Measurements from ENCODE around the gene ACOT4. TPM values are rescaled to one million over a fixed set of nuclear protein-coding genes. Genes with fewer than 3 reads are reported as not detected.
"Not testable (repeated sequence)": the region's sequence is repeated elsewhere in the genome, so short reads cannot be mapped to it uniquely, and the experiment has no call there.

ACOT4 gene
- total and polyA plus RNA-seq, 12 donors = 0.13 to 1.9 (median 0.88) TPM

DNA sequence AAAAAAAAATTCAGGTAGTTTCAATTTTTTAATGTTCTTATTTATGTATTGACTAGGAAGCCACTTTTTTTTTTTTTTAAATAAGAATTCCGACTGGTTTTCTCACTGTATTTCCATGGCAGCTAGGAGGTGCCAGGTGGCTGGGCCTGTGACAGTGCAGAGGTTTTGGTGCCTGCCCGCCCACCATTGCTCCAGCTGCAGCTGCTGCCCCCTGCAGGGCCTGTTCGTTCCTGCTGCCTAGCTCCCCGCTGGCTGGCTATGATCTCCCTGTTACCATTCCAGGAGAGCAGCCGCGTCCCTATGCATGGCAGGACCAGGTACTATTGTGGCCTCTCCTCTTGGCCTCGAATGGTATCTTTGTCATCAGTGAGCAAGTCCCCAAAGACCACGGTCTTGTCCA, 20.8 kb upstream of the ACOT4 start:
- peak; percentile 42 to 70 for DNase-seq
- Histone ChIP-seq H3K36me3 (peaks cover 0 to 23% (median 12%) of the 10 kb centered on the region in 9 donors), H3K4me1 (peaks cover 3 to 44% (median 31%) of the 10 kb centered on the region in 9 donors), H3K27ac (peak overlapping the region in 3 of 10 donors; percentile 92 to 96 (median 94)), H3K4me3 (peak overlapping the region in 4 of 10 donors; percentile 76 to 89 (median 76))
- H3K9me3 ChIP-seq, H3K27me3 ChIP-seq: not testable (repeated sequence)
- intact Hi-C loops (cut with DNase I) = loop anchor here in 1 of 10 donors (5.0 kb wide), 1 partner anchor 59 kb away; no protein-coding TSS in a partner anchor
- peak; percentile 25 to 83 (median 74) for ATAC-seq
- TF ChIP-seq, protein P1, sequence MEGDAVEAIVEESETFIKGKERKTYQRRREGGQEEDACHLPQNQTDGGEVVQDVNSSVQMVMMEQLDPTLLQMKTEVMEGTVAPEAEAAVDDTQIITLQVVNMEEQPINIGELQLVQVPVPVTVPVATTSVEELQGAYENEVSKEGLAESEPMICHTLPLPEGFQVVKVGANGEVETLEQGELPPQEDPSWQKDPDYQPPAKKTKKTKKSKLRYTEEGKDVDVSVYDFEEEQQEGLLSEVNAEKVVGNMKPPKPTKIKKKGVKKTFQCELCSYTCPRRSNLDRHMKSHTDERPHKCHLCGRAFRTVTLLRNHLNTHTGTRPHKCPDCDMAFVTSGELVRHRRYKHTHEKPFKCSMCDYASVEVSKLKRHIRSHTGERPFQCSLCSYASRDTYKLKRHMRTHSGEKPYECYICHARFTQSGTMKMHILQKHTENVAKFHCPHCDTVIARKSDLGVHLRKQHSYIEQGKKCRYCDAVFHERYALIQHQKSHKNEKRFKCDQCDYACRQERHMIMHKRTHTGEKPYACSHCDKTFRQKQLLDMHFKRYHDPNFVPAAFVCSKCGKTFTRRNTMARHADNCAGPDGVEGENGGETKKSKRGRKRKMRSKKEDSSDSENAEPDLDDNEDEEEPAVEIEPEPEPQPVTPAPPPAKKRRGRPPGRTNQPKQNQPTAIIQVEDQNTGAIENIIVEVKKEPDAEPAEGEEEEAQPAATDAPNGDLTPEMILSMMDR (IDR thresholded peaks at IDR 0.05) = peak; percentile 23 to 71 (median 68)
- 30 to 33% methylated on average over 8 of the region's 8 CpGs for WGBS, 2 donors

DNA sequence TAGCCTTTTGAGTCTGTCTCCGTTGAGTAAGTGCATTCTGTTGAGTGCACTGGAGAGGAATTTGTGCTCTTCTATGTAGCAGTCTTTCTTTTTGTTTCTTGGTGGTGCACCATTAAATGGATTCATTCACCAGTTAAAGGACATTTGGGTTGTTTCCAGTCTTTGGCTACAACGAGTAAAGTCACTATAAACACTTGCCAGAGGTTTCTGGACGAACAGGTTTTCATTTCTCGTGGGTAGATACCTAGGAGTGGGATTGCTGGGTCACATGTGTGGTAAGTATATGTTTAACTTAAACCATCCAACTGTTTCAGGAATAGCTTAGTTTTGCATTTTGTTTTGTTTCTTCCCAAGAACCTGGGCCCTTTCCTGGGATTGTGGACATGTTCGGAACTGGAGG, 18.6 kb upstream of the ACOT4 start:
- not testable (repeated sequence) for H3K27ac ChIP-seq, DNase-seq, H3K9me3 ChIP-seq, H3K27me3 ChIP-seq, H3K4me3 ChIP-seq, ATAC-seq
- H3K36me3 ChIP-seq = peaks cover 0 to 39% (median 14%) of the 10 kb centered on the region in 9 donors
- intact Hi-C loops (cut with DNase I) = loop anchor here in 1 of 10 donors (5.0 kb wide), 1 partner anchor 61 kb away; no protein-coding TSS in a partner anchor
- 77 to 79% methylated on average over 5 of the region's 5 CpGs for WGBS, 2 donors
- H3K4me1 ChIP-seq = peaks cover 3 to 27% (median 19%) of the 10 kb centered on the region in 9 donors

DNA sequence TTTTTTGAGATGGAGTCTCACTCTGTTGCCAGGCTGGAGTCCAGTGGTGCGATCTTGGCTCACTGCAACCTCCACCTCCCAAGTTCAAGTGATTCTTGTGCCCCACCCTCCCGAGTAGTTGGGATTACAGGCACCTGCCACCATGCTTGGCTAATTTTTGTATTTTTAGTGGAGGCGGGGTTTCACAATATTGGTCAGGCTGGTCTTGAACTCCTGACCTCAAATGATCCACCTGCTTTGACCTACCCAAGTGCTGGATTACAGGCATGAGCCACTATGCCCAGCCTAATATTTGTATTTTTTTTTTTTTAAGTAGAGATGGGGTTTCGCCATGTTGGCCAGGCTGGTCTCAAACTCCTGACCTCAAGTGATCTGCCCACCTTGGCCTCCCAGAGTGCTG, 17.9 kb upstream of the ACOT4 start:
- ATAC-seq, DNase-seq, H3K9me3 ChIP-seq, H3K27ac ChIP-seq, H3K4me3 ChIP-seq, H3K27me3 ChIP-seq: not testable (repeated sequence)
- H3K4me1 ChIP-seq = peaks cover 0 to 20% (median 12%) of the 10 kb centered on the region in 9 donors
- peaks cover 0 to 46% (median 14%) of the 10 kb centered on the region in 9 donors for H3K36me3 ChIP-seq
- WGBS, 2 donors = 97 to 99% methylated on average over 4 of the region's 4 CpGs
- intact Hi-C loops (cut with DNase I) = loop anchor here in 1 of 10 donors (5.0 kb wide), 1 partner anchor 61 kb away; no protein-coding TSS in a partner anchor

DNA sequence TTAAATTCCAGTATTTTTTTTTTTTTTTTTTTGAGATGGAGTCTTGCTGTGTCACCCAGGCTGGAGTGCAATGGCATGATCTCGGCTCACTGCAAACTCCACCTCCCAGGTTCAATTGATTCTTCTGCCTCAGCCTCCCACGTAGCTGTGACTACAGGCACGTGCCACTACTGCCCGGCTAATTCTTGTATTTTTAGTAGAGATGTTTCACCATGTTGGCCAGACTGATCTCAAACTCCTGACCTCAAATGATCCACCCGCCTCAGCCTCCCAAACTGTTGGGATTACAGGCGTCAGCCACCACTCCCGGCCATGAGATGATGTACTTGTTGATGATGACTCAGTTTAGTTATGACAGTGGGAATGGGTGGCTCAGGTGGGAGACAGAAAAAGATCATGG, 17.4 kb upstream of the ACOT4 start:
- 96 to 97% methylated on average over 7 of the region's 7 CpGs for WGBS, 2 donors
- intact Hi-C loops (cut with DNase I) = loop anchor here in 1 of 10 donors (5.0 kb wide), 1 partner anchor 62 kb away; no protein-coding TSS in a partner anchor

DNA sequence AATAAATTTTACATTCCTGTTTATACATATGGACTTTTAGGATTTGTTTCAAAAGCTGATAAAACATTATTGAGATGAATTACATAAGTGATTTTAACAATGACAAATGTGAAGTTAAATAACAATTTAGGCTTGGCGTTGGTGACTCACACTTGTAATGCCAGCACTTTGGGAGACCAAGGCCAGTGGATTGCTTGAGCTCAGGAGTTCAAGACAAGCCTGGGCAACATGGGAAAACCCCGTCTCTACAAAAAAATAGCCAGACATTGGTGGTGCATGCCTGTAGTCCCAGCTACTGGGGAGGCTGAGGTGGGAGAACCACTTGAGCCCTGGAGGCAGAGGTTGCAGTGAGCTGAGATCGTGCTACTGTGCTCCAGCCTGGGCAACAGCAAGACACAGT, 15.3 kb upstream of the ACOT4 start:
- no peaks in the 10 kb centered on the region for H3K9me3 ChIP-seq

More for the DNA sequence above, 17.4 kb upstream of the ACOT4 start:
- DNase-seq, H3K27me3 ChIP-seq, ATAC-seq, H3K27ac ChIP-seq, H3K9me3 ChIP-seq, H3K4me3 ChIP-seq: not testable (repeated sequence)
- Histone ChIP-seq H3K4me1 (peaks cover 0 to 18% (median 10%) of the 10 kb centered on the region in 9 donors), H3K36me3 (peaks cover 0 to 50% (median 14%) of the 10 kb centered on the region in 9 donors)

DNA sequence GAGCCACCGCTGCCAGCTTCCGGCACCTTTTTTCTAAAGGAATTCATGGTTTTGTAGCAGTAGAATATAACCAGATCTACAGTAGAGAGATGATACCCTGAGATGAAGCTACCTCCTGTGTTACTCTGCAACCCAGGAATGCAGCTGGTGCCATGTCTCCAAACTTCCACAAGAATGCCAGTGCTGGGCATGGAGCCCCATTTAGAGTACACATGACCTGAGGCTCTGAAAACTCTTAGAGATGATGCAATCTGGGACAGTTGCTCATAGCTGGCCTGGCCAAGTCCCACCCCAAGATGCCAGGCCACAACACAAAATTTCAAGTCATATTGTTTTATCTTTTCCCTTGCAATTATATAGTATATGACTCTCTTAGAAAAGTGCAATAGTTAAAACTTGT, 14.5 kb upstream of the ACOT4 start:
- H3K27ac ChIP-seq; H3K4me3 ChIP-seq; H3K27me3 ChIP-seq; H3K4me1 ChIP-seq; DNase-seq; H3K9me3 ChIP-seq; intact Hi-C loops (cut with DNase I): not testable (repeated sequence)
- peak in 7 of 8 donors; percentile 55 to 94 (median 85) for ATAC-seq
- WGBS, 2 donors = 100% methylated on average over 2 of the region's 2 CpGs
- H3K36me3 ChIP-seq = peaks cover 0 to 70% (median 14%) of the 10 kb centered on the region in 9 donors

More for the DNA sequence above, 15.3 kb upstream of the ACOT4 start:
- Histone ChIP-seq H3K27me3 (no peaks in the 10 kb centered on the region), H3K36me3 (peaks cover 0 to 70% (median 14%) of the 10 kb centered on the region in 9 donors), H3K4me1 (peaks cover 0 to 4% (median 0%) of the 10 kb centered on the region in 9 donors), H3K27ac (no peak overlapping the region), H3K4me3 (no peak overlapping the region)
- intact Hi-C loops (cut with DNase I) = no loop called here
- TF ChIP-seq, protein P1 (IDR thresholded peaks at IDR 0.05) = no peak
- DNase-seq (no peak), ATAC-seq (no peak)
- 81 to 98% methylated on average over 3 of the region's 3 CpGs for WGBS, 2 donors

DNA sequence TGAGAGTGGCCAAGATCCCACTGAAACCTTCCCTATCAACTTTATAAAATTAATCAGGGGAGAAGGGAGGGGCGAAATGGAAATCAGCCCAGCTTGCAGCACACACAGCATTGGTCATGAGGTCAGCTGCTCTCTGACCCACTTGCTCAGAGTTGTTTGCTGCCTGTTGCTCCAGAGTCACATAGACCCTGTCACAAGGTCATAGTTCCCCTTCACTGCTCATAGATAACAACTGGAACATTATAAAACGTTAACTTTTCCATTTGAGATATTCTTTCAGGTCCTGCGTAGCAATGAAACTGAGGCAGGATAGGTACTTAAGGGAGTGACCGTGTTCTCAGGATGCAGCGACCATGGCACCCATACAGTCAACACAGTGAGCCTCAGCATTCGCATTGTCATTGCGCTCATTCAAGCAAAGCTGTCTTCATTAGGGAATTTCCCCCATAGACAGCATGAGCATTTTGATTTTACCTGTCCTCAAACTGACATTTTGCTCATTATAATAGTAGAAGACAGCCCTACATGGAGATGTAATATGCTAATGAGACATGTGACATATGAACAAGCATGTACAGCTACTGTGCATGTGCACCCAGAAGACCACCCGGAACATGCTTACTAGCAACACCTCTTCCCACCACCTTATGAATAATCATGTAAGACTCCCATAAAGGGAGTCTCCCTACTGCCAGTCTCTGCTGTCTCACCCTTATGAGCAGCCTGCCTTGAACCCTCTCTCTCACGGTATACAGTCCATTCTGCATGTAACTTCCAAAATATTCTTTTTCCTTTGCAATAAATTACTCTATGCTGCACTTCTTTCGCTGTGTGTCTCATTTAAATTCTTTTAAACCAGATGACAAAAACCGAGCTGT, 9.3 kb upstream of the ACOT4 start:
- H3K27ac ChIP-seq; H3K4me1 ChIP-seq; H3K9me3 ChIP-seq; intact Hi-C loops (cut with DNase I); DNase-seq; H3K27me3 ChIP-seq; H3K4me3 ChIP-seq: not testable (repeated sequence)
- H3K36me3 ChIP-seq = peaks cover 0 to 44% (median 0%) of the 10 kb centered on the region in 9 donors
- ATAC-seq = peak in 1 of 8 donors; percentile 38
- WGBS, 2 donors = 87 to 91% methylated on average over 10 of the region's 11 CpGs

Data from heart right ventricle (tissue), 16 donors.